Measurements from ENCODE around the gene LPAR1.

DNA sequence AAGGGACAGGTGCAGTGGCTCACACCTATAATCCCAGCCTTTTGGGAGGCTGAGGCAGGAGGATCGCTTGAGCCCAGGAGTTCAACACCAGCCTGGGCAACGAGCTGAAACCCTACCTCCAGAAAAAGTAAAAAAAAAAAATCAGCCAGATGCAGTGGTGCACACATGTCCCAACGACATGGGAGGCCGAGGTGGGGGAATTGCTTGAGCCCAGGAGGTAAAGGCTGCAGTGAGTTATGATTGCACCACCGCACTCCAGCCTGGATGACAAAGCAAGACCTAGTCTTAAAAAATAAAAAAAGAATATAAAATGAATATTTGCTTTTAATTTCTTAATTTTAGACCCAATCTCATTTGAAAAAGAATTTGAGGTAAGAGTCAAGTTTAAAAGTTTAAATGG, 143.5 kb downstream of the LPAR1 start:
- TF ChIP-seq, protein P1, sequence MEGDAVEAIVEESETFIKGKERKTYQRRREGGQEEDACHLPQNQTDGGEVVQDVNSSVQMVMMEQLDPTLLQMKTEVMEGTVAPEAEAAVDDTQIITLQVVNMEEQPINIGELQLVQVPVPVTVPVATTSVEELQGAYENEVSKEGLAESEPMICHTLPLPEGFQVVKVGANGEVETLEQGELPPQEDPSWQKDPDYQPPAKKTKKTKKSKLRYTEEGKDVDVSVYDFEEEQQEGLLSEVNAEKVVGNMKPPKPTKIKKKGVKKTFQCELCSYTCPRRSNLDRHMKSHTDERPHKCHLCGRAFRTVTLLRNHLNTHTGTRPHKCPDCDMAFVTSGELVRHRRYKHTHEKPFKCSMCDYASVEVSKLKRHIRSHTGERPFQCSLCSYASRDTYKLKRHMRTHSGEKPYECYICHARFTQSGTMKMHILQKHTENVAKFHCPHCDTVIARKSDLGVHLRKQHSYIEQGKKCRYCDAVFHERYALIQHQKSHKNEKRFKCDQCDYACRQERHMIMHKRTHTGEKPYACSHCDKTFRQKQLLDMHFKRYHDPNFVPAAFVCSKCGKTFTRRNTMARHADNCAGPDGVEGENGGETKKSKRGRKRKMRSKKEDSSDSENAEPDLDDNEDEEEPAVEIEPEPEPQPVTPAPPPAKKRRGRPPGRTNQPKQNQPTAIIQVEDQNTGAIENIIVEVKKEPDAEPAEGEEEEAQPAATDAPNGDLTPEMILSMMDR (IDR thresholded peaks at IDR 0.05; ENCODE audit: insufficient read depth, low read length): no peak
- no peak for TF ChIP-seq POLR2AphosphoS5 (IDR thresholded peaks at IDR 0.05; ENCODE audit: low read depth)
